Transverse colon (tissue), 4 donors: ENCODE data around the gene SOHLH1. TPM values are rescaled to one million over a fixed set of nuclear protein-coding genes. Genes with fewer than 3 reads are reported as not detected.
"Not testable (repeated sequence)": the region's sequence is repeated elsewhere in the genome, so short reads cannot be mapped to it uniquely, and the experiment has no call there.

Experiments used
- DNase-seq: peaks from one replicate; pipeline ENCODE4 v3.0.0-alpha.2; 2019
- H3K27ac ChIP-seq, 4 donors: fragments of 200-600 bp; sonication (generic); 2 replicates each; pipeline ENCODE4 v1.5.1; 2016 to 2018; ENCODE audit warnings: inconsistent platforms in 4 of 4
- H3K27me3 ChIP-seq: fragments of 200-600 bp; sonication (generic); 2 replicates; pipeline ENCODE4 v1.5.1; 2017; ENCODE audit warnings: inconsistent platforms
- H3K36me3 ChIP-seq, 4 donors: fragments of 200-600 bp; sonication (generic); 2 replicates each; pipeline ENCODE4 v1.5.1; 2017 to 2019; ENCODE audit warnings: inconsistent platforms in 4 of 4
- H3K4me1 ChIP-seq, 4 donors: fragments of 200-600 bp; sonication (generic); 2 replicates each; pipeline ENCODE4 v1.5.1; 2017 to 2020; ENCODE audit warnings: inconsistent platforms in 4 of 4
- H3K4me3 ChIP-seq, 4 donors: fragments of 200-600 bp; sonication (generic); 1 replicate in 1 of 4; 2 replicates in 3 of 4; pipeline versions ENCODE4 v1.5.1 to v1.6.1; 2017 to 2019; ENCODE audit warnings: inconsistent platforms in 4 of 4
- H3K9me3 ChIP-seq, 2 donors: fragments of 200-600 bp; sonication (generic); 2 replicates each; pipeline ENCODE4 v1.5.1; 2017 to 2019; ENCODE audit warnings: inconsistent platforms in 2 of 2
- EP300 ChIP-seq: sonication (generic); formaldehyde crosslinking; IDR thresholded peaks from one replicate; pipeline ENCODE4 v1.6.1; 2017; ENCODE audit warnings: antibody characterized with exemption, low read depth
- POLR2A ChIP-seq: fragments of 450-650 bp; IDR thresholded peaks from one replicate; pipeline ENCODE4 v1.6.1; 2016; ENCODE audit warnings: antibody characterized with exemption, mild to moderate bottlenecking, moderate library complexity
- POLR2AphosphoS5 ChIP-seq, 3 donors: sonication (generic); formaldehyde crosslinking; IDR thresholded peaks; one replicate each; pipeline ENCODE4 v1.6.1; 2016; ENCODE audit warnings: antibody characterized with exemption in 3 of 3
- WGBS, 2 donors: methylation state at CpG; one replicate each; pipeline ENCODE4 v1.1.5; 2018; ENCODE audit warnings: low coverage in 1 of 2; 5-methylcytosine and 5-hydroxymethylcytosine counted together
- in situ Hi-C, 4 donors: fragments of 200-750 bp; cut with MboI; loops; one replicate each; pipeline versions ENCODE4 v1.15.0 to v1.15.1; 2017; ENCODE audit warnings: low sequenced_read_pairs in 3 of 4, low pct_ligation_motif_present in 1 of 4, low pct_unique_long_range_greater_than_20kb in 1 of 4
- intact Hi-C: fragments of 100-400 bp; cut with DNase I; formaldehyde crosslinking; loops from one replicate; pipeline ENCODE4 v1.15.1; 2023; ENCODE audit warnings: low total_unique reads
- total RNA-seq, 4 donors: library from RNA; depleted of rRNA; stranded (reverse); fragments of >200 nt; gene quantifications; one replicate each; pipeline ENCODE4 v1.1.0, GENCODE V29; 2016
- TF ChIP-seq, protein P1 (sequence below), 5 experiments: fragments of 200-600 bp in 3 of 5; fragments of 450-650 bp in 2 of 5; sonication (generic) in 3 of 5; IDR thresholded peaks; 1 replicate in 2 of 5; 2 replicates in 3 of 5; pipeline ENCODE4 v1.5.1; 2016 to 2017; ENCODE audit warnings: antibody characterized with exemption in 5 of 5, inconsistent platforms in 3 of 5, mild to moderate bottlenecking in 2 of 5, moderate library complexity in 1 of 5

Gene SOHLH1
- total RNA-seq, 4 donors from 2014 or later: not detected

DNA sequence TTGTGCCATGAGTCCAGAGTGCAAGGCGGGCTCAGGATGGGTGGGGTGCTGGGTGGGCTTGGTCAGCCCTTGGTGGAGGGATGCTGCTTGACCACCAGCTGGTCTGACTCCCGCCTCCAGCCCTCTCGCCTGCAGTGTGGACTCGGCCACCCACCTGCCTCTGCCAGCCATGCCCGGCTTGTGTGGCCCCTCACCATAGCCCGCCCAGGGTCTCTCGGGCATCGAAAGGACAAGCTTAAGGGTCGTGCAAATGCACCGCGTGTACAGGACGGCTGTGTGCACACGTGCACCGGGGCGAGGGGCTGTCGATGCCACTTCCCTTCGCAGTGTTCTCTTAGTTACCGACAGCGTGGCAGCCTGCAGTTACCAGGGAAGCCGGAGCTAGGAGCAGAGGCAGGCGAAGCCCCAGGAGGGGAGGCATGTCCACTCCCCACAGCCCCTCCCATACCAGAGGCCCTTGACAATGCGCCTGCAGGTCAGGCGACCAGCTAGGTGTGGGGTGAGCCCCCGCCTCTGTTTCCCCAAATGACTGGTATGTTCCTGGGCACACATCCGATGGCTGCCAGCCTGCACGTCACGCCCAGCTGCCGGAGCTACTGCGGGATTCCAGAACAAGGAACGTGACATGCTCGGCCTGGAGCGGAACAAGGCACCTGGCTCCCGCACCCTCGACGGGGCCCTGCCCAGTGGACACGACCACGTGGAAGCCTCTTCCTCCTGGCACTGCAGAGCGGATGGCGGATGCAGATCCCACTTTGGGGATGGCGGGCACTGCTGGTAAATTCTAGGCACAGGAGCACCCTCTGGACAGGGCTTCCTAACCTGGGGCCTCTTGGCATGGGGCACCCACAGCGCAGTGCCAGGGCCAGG lies 28.3 kb downstream of the SOHLH1 start:
- 40 to 87% methylated on average over 1 to 41 of the region's 41 CpGs for WGBS, 2 donors
- DNase-seq: no peak
- Histone ChIP-seq H3K36me3 (no peaks in the 10 kb centered on the region), H3K27ac (no peak overlapping the region), H3K9me3 (no peaks in the 10 kb centered on the region), H3K4me1 (no peaks in the 10 kb centered on the region), H3K27me3 (no peaks in the 10 kb centered on the region), H3K4me3 (no peak overlapping the region)
- intact Hi-C loops (no loop called here), in situ Hi-C loops (no loop called here)
- TF ChIP-seq EP300 (no peak), POLR2A (no peak), POLR2AphosphoS5 (IDR thresholded peaks at IDR 0.05) (no peak)
- TF ChIP-seq, protein P1, sequence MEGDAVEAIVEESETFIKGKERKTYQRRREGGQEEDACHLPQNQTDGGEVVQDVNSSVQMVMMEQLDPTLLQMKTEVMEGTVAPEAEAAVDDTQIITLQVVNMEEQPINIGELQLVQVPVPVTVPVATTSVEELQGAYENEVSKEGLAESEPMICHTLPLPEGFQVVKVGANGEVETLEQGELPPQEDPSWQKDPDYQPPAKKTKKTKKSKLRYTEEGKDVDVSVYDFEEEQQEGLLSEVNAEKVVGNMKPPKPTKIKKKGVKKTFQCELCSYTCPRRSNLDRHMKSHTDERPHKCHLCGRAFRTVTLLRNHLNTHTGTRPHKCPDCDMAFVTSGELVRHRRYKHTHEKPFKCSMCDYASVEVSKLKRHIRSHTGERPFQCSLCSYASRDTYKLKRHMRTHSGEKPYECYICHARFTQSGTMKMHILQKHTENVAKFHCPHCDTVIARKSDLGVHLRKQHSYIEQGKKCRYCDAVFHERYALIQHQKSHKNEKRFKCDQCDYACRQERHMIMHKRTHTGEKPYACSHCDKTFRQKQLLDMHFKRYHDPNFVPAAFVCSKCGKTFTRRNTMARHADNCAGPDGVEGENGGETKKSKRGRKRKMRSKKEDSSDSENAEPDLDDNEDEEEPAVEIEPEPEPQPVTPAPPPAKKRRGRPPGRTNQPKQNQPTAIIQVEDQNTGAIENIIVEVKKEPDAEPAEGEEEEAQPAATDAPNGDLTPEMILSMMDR (IDR thresholded peaks at IDR 0.05): no peak

DNA sequence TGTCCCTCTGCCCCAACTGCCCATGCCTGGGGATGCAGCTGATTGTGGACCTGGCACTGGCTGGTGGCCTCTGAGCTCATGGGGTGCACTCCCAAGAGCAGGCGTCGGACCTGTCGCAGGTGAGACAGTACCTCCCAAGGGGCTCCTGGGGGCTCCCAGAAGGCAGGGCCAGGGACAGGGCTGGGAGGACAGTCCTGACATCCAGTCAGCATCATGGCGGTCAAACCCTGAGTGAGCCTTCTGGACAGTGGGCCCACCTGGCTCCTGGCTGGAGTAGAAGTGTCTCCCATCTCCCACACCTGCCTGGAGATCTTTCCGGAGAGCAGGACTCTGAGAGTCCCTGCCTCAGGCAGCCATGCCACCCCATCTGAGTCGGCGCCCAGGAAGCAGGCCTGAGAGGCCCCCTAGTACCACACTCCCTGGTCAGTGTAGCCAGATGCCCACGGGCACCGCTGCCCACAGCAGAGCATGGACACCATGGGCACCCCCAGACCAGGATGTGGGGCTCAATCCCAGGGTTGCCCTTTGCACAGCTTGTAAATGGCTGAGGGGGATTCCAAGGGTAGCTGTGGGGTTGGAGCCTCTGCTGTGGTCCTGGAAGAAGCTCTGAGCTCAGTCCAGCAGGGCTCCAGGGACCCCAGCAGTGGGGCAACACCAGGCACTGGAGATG lies 29.5 kb downstream of the SOHLH1 start:
- Histone ChIP-seq H3K4me3 (no peak overlapping the region), H3K9me3 (no peaks in the 10 kb centered on the region), H3K36me3 (no peaks in the 10 kb centered on the region), H3K4me1 (no peaks in the 10 kb centered on the region), H3K27me3 (no peaks in the 10 kb centered on the region), H3K27ac (no peak overlapping the region)
- no peak for DNase-seq
- no peak for TF ChIP-seq POLR2AphosphoS5 (IDR thresholded peaks at IDR 0.05)
- TF ChIP-seq EP300: no peak
- TF ChIP-seq, protein P1 (IDR thresholded peaks at IDR 0.05): no peak
- TF ChIP-seq POLR2A: no peak
- intact Hi-C loops: no loop called here
- 93% methylated on average over 9 of the region's 9 CpGs; no CpG with 5 or more reads in 1 of the 2 donors for WGBS, 2 donors
- in situ Hi-C loops: no loop called here

DNA sequence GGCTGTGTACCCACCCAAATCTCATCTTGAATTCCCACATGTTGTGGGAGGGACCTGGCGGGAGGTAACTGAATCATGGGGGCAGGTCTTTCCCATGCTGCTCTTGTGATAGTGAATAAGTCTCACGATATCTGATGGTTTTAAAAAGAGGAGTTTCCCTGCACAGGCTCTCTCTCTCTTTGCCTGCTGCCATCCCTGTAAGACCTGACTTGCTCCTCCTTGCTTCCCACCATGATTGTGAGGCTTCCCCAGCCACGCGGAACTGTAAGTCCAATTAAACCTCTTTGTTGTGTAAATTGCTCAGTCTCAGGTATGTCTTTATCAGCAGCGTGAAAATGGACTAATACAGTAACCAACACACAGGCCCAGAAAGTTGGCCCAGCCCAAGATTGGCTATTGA lies 30.3 kb downstream of the SOHLH1 start:
- H3K4me3 ChIP-seq, H3K27ac ChIP-seq, H3K9me3 ChIP-seq, H3K36me3 ChIP-seq, intact Hi-C loops, DNase-seq, H3K4me1 ChIP-seq, in situ Hi-C loops, H3K27me3 ChIP-seq: not testable (repeated sequence)
- 75 to 94% methylated on average over 2 to 5 of the region's 5 CpGs for WGBS, 2 donors

DNA sequence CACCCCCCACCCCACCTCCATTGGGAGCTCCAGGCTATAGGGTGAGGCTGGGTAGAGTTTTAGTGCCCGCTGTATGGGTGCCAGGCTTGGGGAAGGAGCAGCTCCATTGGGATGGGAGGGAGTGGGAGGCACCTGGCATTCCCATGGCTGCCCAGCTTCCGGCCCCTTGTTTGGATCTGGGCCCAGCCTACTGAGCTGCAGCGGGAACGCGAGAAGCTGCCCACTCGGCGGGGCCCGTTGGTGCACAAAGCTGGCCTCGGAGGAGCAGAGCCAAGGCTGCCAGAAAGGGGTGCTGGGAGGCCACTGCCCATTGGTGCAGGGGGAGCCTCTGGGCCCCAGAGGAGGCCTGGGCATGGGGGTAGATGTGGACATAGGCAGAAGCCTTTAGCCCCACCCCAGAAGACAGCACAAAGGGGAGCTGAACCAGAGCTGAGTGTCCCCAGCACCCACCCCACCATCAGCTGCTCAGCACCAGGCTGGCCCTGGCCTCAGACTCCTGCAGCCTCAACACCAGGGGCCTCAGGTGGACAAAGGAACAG lies 31.7 kb downstream of the SOHLH1 start:
- H3K27ac ChIP-seq: no peak overlapping the region
- in situ Hi-C loops: no loop called here
- no peak overlapping the region for H3K4me3 ChIP-seq
- TF ChIP-seq POLR2A (no peak), POLR2AphosphoS5 (IDR thresholded peaks at IDR 0.05) (no peak), EP300 (no peak)
- TF ChIP-seq, protein P1 (IDR thresholded peaks at IDR 0.05): no peak
- no peaks in the 10 kb centered on the region for H3K36me3 ChIP-seq
- no peak for DNase-seq
- H3K9me3 ChIP-seq: no peaks in the 10 kb centered on the region
- intact Hi-C loops: no loop called here
- 67% methylated on average over 9 of the region's 9 CpGs; no CpG with 5 or more reads in 1 of the 2 donors for WGBS, 2 donors
- peaks cover 5% of the 10 kb centered on the region for H3K27me3 ChIP-seq
- H3K4me1 ChIP-seq: no peaks in the 10 kb centered on the region
